Measurements from ENCODE around the gene C12orf60.

Gene C12orf60

DNA sequence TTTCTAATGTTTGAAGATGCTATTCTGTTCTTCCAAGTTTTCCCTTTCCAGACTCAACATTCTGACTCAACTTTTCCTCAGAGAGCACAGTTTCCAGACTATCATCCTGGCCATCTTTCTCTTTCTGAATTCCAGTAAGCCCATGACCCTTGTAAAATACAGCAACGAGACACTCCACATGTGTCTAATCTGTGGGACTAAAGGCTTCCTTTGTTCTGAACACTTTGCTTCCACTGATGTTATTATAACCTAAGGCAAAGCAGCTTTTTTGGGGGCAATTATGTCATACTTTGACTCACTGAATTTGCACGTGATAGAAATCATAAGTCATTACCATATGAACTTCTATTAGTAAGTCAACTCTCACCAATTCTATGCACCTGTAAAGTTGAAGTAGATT, 46.2 kb downstream of the C12orf60 start:
- no peak for TF ChIP-seq FOXP2 (optimal IDR thresholded peaks at IDR 0.05; ENCODE audit: borderline replicate concordance, extremely low read depth, extremely low read length, insufficient read depth)
- TF ChIP-seq POLR2AphosphoS5 (IDR thresholded peaks at IDR 0.05; ENCODE audit: low read depth, low read length), result peak; percentile 64
- peak; percentile 34; the same call in 1 of the 2 replicates for TF ChIP-seq TAF1 (IDR thresholded peaks at IDR 0.05; ENCODE audit: borderline replicate concordance, insufficient read depth, low read length)
- TF ChIP-seq SIN3A (IDR thresholded peaks at IDR 0.05; ENCODE audit: borderline replicate concordance, insufficient read depth, low read length), result peak; percentile 74; the same call in 1 of the 2 replicates
- peak in 1 of 2 experiments; percentile 67; a peak in 1 of 4 replicates for TF ChIP-seq REST (IDR thresholded peaks at IDR 0.05; ENCODE audit: insufficient read depth in 1 of 2, low read depth in 2 of 2, low read length in 2 of 2)

- no peak for TF ChIP-seq REST (IDR thresholded peaks at IDR 0.05; ENCODE audit: insufficient read depth in 1 of 2, low read depth in 2 of 2, low read length in 2 of 2)
- no peak for TF ChIP-seq FOXP2 (optimal IDR thresholded peaks at IDR 0.05; ENCODE audit: borderline replicate concordance, extremely low read depth, extremely low read length, insufficient read depth)
- TF ChIP-seq POLR2AphosphoS5 (IDR thresholded peaks at IDR 0.05; ENCODE audit: low read depth, low read length), result no peak
- no peak for TF ChIP-seq TAF1 (IDR thresholded peaks at IDR 0.05; ENCODE audit: borderline replicate concordance, insufficient read depth, low read length)
- no peak for TF ChIP-seq SIN3A (IDR thresholded peaks at IDR 0.05; ENCODE audit: borderline replicate concordance, insufficient read depth, low read length)
Measured at GRCh38 chr12:14850929-14851663, 47.6 kb downstream of the C12orf60 start.

DNA sequence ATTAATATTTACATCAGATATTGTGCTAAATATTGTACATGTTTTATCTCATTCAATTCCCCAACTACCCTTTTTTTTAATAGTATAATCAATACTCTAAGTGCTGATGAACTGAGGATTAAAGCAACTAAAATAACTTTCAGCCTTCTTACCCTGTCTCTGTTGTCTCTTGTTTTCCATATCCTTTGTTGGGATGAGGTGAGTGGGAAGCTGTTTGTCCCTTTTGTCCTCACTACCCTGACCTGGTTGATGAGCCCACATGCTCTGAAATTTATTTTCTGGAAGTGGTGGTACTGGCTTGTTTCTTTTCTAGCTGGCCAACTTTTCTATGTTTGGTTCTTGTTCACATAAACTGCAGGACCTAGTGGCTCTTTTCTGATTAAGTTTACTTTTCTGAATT, 49.4 kb downstream of the C12orf60 start:
- TF ChIP-seq TAF1 (IDR thresholded peaks at IDR 0.05; ENCODE audit: borderline replicate concordance, insufficient read depth, low read length), result no peak
- no peak for TF ChIP-seq FOXP2 (optimal IDR thresholded peaks at IDR 0.05; ENCODE audit: borderline replicate concordance, extremely low read depth, extremely low read length, insufficient read depth)
- no peak for TF ChIP-seq REST (IDR thresholded peaks at IDR 0.05; ENCODE audit: insufficient read depth in 1 of 2, low read depth in 2 of 2, low read length in 2 of 2)
- no peak for TF ChIP-seq POLR2AphosphoS5 (IDR thresholded peaks at IDR 0.05; ENCODE audit: low read depth, low read length)
- TF ChIP-seq SIN3A (IDR thresholded peaks at IDR 0.05; ENCODE audit: borderline replicate concordance, insufficient read depth, low read length), result no peak

- TF ChIP-seq FOXP2 (optimal IDR thresholded peaks at IDR 0.05; ENCODE audit: borderline replicate concordance, extremely low read depth, extremely low read length, insufficient read depth) (no peak), REST (IDR thresholded peaks at IDR 0.05; ENCODE audit: insufficient read depth in 1 of 2, low read depth in 2 of 2, low read length in 2 of 2) (no peak), SIN3A (IDR thresholded peaks at IDR 0.05; ENCODE audit: borderline replicate concordance, insufficient read depth, low read length) (no peak), POLR2AphosphoS5 (IDR thresholded peaks at IDR 0.05; ENCODE audit: low read depth, low read length) (no peak), TAF1 (IDR thresholded peaks at IDR 0.05; ENCODE audit: borderline replicate concordance, insufficient read depth, low read length) (no peak)
Measured at GRCh38 chr12:14853961-14854360, 50.5 kb downstream of the C12orf60 start.

All from PFSK-1 (cell line).